MG63 (cell line): ENCODE results near the gene TUBB2A. TPM values are rescaled to one million over a fixed set of nuclear protein-coding genes. Genes with fewer than 3 reads are reported as not detected.
"Not testable (repeated sequence)": the region's sequence is repeated elsewhere in the genome, so short reads cannot be mapped to it uniquely, and the experiment has no call there.

ENCODE experiments used
- DNase-seq: peaks from one replicate; pipeline ENCODE4 v3.0.0-alpha.2; 2020
- H3K27me3 ChIP-seq: fragments of 250-450 bp; sonication (Bioruptor Pico); 2 replicates; pipeline ENCODE4 v1.5.1; 2020; ENCODE audit warnings: mild to moderate bottlenecking, moderate library complexity
- H3K36me3 ChIP-seq: fragments of 250-450 bp; sonication (Bioruptor Pico); 2 replicates; pipeline ENCODE4 v1.5.1; 2020; ENCODE audit warnings: mild to moderate bottlenecking, moderate library complexity
- H3K4me3 ChIP-seq: fragments of 250-450 bp; sonication (Bioruptor Pico); 2 replicates; pipeline ENCODE4 v1.5.1; 2020; ENCODE audit warnings: mild to moderate bottlenecking, moderate library complexity
- H3K9me3 ChIP-seq: fragments of 250-450 bp; sonication (Bioruptor Pico); 2 replicates; pipeline ENCODE4 v1.5.1; 2020; ENCODE audit warnings: mild to moderate bottlenecking, moderate library complexity
- total RNA-seq: library from RNA; depleted of rRNA; stranded (reverse); fragments of >200 nt; shearing (Covaris generic); gene quantifications from 2 replicates; pipeline ENCODE4 v1.2.3, GENCODE V29; 2014; ENCODE audit warnings: low replicate concordance; rRNA removed

The TUBB2A gene
- total RNA-seq = 73.2 and 92.0 TPM in 2 replicates

DNA sequence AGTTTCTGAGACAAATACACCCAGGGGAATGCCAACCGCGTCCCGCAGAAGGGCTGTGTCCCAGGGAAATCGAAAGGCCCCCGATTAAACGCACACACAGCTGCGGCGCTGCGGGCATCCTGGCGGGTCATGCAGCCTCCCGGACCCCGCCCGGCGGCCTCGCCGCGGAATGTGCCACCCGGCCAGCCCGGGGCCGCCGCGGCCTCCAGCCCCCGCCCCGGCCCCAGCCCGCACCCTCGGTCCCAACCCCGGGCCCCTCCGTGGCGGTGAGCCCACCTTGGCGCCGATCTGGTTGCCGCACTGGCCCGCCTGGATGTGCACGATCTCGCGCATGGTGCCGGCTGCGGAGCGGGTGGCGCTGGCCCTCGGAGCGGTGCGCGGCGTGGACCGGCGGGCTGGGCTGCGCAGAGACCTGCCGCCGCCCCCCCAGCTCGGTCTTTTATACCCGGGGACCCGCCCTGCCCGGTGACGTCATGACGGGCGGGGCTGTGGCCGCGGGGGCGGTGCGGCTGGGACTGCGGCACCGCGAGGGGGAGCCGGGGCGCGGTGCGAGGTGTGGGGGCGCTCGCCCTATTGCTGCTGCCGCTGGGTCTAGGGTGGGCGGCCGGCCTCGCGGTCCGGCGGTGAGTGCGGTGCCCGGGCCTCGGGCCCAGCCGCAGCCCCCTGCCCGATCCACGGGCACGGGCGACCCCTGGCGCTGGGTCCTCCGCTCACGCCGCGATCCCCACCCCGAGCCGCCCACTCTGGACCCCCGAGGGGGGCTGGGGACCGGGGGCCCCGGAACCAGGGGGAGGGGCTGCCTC, at the start of gene TUBB2A:
TSS of gene TUBB2A (minus strand) at position 414 of the 803 bp plus-strand sequence. CDS start at position 333, 81 bp downstream.
- H3K36me3 ChIP-seq = no peaks in the 10 kb centered on the region
- H3K4me3 ChIP-seq = peak within 1 kb of the TSS; percentile 55
- DNase-seq = peak; percentile 76
- H3K9me3 ChIP-seq = no peaks in the 10 kb centered on the region
- no peaks in the 10 kb centered on the region for H3K27me3 ChIP-seq

DNA sequence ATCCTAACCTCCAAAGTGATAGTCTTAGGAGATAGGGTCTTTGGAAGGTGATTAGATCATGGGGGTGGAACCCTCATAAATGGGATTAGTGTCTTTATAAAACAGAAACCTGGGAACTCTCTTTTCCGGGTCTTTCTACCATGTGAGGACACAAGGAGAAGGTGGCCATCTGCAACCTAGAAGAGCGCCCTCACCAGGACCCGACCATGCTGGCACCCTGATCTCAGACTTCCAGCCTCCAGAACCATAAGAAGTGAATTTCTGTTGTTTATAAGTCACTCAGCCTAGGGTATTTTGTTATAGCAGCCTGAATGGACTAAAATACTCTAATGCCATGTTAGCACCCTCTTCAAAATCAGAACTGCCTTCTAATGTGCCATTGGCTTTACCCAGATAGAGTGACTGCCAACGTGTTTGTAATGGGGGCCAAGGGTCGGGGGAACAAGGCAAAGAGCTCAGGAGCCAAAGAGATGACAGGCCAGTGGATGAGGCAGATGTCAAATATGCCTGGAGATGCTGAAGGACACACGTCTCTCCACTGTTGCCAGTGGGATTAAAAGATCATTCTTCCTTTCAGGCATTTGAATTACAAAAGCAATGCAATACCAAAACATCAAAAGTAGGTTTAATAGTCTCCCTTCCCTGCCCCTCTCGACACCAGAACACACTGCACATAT, 49.1 kb upstream of the TUBB2A start:
- Histone ChIP-seq H3K36me3 (no peaks in the 10 kb centered on the region), H3K9me3 (no peaks in the 10 kb centered on the region), H3K4me3 (no peak overlapping the region), H3K27me3 (no peaks in the 10 kb centered on the region)
- no peak for DNase-seq

DNA sequence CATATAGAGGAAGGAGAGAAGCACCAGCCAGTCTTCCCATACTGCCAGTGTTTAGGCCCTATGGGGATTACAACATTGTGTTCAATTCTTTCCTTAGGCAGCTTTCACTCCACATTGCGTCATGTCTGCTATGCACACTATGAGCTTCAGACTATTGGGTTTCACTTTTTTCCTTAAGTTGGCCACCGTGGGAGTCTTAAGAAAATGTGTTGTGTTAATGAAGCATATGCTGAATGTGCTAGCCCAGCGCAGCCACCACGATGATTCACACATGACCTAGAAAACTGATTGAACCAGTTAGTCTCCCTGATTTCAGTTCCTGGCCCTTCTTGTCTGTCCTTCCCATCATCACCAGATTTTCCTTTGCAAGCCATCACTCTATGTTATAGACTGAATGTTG, 48.6 kb upstream of the TUBB2A start:
- DNase-seq = no peak
- Histone ChIP-seq H3K4me3 (no peak overlapping the region), H3K9me3 (no peaks in the 10 kb centered on the region), H3K27me3 (no peaks in the 10 kb centered on the region), H3K36me3 (no peaks in the 10 kb centered on the region)

DNA sequence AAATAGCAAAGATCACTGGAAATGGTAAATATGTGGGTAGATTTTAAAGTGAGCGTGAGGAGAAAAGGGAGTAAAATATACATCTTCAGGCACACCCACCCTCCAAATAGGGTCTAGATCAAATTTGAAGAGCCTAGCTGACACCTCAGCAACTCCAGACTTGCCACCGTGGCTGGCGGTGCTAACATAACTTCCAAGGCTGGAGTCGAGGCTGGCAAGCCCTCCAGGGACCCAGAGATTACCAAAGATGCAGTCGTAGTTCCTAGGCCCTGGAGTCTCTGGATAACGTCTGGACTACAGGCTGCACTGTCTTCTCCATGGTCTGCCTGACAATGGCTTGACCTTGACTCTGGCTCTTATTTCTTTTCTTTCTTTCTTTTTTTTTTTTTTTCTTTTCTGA, 47.6 kb upstream of the TUBB2A start:
- no peaks in the 10 kb centered on the region for H3K27me3 ChIP-seq
- DNase-seq = no peak
- no peak overlapping the region for H3K4me3 ChIP-seq
- no peaks in the 10 kb centered on the region for H3K36me3 ChIP-seq
- no peaks in the 10 kb centered on the region for H3K9me3 ChIP-seq

DNA sequence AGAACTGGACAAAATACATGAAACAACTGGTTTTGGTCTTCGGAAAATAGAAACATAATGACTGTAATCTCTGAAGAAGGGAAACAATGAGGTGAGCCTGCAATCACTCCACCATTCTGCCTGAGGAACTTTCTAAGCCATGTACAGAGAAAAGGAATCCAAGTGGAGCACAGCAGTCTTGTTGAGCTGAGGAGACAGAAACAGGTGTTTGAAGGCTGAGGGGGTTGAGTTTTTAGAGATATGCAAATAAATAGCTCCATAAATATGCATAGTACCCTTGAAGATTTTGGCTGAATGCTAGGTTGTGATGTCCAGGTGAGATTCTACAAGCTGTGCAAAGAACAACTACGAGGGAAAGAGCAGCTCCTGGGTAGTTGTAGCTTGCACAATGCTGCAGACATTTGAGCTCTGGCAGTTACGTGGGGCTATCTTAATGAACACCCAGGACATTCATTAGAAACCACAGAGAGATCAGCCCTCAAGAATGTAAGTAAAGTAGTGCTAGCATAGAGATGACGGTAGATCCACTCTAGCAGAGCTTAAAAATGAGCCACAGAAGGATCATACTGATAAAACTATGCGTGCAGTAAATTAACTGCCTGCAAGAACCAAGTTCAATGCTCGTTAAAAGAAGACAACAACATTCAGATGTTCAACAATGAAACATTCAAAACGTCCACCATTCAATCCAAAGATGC, 45.8 kb upstream of the TUBB2A start:
- no peak overlapping the region for H3K4me3 ChIP-seq
- DNase-seq = no peak
- H3K27me3 ChIP-seq = no peaks in the 10 kb centered on the region
- no peaks in the 10 kb centered on the region for H3K9me3 ChIP-seq
- no peaks in the 10 kb centered on the region for H3K36me3 ChIP-seq

DNA sequence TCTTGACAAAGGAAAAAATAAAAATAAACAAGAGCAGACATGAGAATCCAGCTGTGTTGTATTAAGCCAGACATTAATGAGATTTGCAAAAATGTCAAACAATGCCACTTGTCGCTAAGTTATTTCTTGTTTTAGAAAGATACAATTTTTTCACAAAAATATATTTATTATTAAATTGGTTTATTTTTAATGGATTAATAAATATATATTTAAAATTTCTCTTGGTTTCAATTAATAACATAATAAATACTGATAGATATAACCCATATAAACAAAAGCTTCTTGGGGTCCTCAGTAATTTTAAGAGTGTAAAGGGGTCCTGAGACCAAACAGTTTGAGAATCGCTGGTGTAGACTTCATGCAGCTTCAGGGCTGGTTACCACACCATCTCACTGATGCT, 44.0 kb upstream of the TUBB2A start:
- no peaks in the 10 kb centered on the region for H3K27me3 ChIP-seq
- no peak for DNase-seq
- no peak overlapping the region for H3K4me3 ChIP-seq
- no peaks in the 10 kb centered on the region for H3K36me3 ChIP-seq
- no peaks in the 10 kb centered on the region for H3K9me3 ChIP-seq

DNA sequence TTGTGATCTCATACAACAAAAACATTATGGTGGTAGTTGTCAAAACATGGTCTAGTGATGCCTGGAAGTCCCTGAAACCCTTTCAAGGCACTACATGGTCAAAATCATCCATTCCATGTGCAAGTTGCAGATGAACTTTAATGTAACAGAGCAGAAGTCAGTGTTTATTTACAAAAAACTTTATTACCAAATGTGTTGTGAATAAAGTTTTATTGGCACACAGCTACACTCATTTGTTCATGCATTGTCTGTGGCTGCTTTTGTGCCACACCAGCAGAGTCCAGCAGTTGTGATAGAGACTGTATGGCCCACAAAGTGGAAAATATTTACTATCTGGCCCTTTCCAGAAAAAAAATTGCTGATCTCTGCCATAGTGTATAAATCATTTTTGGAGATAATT, 43.3 kb upstream of the TUBB2A start:
- H3K4me3 ChIP-seq = no peak overlapping the region
- DNase-seq = no peak
- no peaks in the 10 kb centered on the region for H3K9me3 ChIP-seq
- H3K36me3 ChIP-seq = no peaks in the 10 kb centered on the region
- H3K27me3 ChIP-seq = no peaks in the 10 kb centered on the region

DNA sequence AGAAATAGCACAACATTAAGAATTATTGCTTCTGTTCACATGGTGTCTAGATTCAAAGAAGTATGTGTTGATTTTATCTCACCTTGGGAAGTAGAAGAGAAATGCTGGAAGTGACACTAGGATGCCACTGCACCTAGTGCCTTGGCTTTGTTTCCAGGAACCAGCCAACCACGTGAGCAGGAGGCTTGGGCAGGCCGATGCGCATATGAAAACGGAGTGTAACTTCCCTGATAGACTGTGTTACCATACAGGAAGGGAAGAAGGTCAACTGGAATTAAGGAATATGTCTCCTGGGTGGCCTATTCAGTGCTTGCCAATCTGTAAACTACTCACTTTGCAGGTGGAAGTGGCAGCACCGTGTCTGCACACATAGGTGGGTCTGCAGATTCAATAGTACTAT, 42.0 kb upstream of the TUBB2A start:
- Histone ChIP-seq H3K9me3 (no peaks in the 10 kb centered on the region), H3K36me3 (no peaks in the 10 kb centered on the region), H3K27me3 (no peaks in the 10 kb centered on the region), H3K4me3 (no peak overlapping the region)
- DNase-seq = no peak

DNA sequence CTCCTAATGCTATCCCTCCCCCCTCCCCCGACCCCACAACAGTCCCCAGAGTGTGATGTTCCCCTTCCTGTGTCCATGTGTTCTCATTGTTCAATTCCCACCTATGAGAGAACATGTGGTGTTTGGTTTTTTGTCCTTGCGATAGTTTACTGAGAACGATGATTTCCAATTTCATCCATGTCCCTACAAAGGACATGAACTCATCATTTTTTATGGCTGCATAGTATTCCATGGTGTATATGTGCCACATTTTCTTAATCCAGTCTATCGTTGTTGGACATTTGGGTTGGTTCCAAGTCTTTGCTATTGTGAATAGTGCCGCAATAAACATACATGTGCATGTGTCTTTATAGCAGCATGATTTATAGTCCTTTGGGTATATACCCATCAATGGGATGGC, 40.4 kb upstream of the TUBB2A start:
- not testable (repeated sequence) for H3K4me3 ChIP-seq, H3K9me3 ChIP-seq, H3K27me3 ChIP-seq, DNase-seq, H3K36me3 ChIP-seq

DNA sequence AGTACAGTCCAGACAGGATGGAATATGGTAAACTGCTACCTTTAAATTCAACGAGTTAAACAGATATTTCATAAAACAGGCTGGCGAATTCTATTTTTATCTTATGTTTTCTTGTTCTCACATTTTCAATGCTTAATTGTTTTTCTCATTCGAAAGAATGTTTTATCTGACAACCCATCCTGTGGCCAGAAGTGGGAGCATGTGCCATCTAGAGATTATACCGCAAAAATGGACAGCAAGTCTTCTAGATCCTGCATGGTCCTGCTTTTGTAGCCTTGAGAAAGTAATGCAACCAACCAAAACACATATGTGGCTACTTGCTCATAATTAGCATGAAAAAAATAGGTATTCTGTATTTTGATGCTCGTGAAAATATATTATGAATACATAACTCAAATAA, 39.4 kb upstream of the TUBB2A start:
- no peaks in the 10 kb centered on the region for H3K9me3 ChIP-seq
- no peaks in the 10 kb centered on the region for H3K27me3 ChIP-seq
- no peak overlapping the region for H3K4me3 ChIP-seq
- DNase-seq = no peak
- H3K36me3 ChIP-seq = no peaks in the 10 kb centered on the region

DNA sequence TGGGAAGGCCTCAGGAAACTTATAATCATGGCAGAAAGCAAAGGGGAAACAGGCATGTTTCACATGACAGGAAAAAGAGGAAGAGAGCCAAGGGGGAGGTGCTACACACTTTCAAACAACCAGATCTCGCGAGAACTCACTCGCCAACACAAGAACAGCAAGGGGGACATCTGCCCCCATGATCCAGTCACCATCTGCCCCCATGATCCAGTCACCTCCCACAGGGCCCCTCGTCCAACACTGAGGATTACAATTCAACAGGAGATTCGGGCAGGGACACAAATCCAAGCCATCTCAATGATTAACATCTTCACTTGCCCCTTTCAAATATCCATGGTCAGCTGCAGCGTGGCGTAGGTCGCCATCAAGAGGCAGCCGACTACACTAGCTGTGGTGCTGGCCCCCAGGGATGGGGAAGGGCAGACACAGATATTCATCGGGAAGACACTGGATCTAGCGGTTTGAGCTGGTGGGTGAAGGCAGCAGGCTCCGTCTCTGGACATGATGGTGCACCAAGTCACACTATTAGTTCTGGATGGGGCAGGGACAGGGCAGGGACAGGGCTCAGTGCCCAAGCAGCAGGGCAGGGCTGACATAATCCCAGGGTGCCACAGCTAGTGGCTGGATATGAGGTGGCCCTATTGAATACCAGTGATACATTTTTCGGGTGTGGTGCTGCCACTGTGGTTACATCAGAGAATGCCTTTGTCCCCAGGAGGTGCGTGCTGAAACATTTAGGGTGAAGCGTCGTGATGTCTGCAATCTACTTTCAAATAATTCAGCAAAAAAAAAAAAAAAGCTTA, 38.6 kb upstream of the TUBB2A start:
- H3K36me3 ChIP-seq = no peaks in the 10 kb centered on the region
- no peaks in the 10 kb centered on the region for H3K9me3 ChIP-seq
- H3K27me3 ChIP-seq = no peaks in the 10 kb centered on the region
- no peak overlapping the region for H3K4me3 ChIP-seq
- no peak for DNase-seq

DNA sequence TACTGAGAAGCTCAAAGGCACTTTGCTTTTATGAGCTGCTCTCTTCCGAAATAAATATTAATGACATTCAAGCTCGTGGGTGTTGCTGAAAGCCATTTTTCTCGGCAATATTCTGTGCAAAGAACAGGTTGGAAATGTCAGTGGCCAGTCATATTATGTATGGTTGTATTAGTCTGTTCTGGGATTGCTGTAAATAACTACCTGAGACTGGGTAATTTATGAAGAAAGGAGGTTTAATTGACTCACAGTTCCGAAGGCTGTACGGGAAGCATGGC, 38.0 kb upstream of the TUBB2A start:
- H3K36me3 ChIP-seq = no peaks in the 10 kb centered on the region
- H3K9me3 ChIP-seq = no peaks in the 10 kb centered on the region
- no peaks in the 10 kb centered on the region for H3K27me3 ChIP-seq
- no peak for DNase-seq
- no peak overlapping the region for H3K4me3 ChIP-seq

DNA sequence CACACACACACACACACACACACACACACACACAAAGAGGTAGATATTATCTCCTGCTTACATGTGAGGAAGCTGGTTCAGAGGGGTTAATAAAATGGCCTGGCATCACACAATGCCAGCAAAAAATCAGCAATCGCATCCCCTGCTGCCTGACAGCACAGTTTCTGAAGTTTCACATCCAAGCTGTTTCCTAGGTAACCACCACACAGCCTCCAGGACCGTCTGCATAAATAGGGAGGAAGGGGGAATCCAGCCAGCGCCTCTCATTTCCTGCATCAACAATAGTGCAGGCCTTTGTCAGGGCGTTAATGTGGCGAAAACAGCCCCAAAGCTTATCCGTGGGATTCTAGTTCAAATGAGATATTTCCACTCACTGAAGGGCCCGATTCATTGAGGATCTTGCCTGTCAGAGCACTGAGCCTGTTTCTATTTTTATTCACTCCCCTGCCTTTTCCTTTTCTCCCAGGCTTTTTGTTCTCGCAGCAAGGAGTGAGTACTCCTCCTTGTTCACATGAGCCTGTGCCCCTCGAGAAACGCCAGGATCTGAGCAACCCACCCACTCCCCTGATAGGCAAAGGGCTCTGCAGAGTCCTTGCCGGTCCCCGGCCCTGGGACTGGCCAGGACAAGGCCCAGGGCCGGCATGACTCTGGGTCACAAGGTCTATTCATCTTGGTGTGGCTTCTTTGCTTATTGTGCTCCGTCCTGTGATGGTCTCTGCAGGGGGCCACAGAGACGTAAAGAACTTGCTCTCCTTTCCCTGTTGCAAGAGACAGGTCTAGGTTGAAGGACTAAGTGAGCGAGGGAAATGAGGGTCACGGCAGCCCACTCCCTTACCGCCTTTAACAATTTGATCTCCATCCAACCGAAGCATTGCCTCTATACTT, 37.4 kb upstream of the TUBB2A start:
- Histone ChIP-seq H3K27me3 (no peaks in the 10 kb centered on the region), H3K9me3 (no peaks in the 10 kb centered on the region), H3K4me3 (no peak overlapping the region), H3K36me3 (no peaks in the 10 kb centered on the region)
- DNase-seq = no peak

DNA sequence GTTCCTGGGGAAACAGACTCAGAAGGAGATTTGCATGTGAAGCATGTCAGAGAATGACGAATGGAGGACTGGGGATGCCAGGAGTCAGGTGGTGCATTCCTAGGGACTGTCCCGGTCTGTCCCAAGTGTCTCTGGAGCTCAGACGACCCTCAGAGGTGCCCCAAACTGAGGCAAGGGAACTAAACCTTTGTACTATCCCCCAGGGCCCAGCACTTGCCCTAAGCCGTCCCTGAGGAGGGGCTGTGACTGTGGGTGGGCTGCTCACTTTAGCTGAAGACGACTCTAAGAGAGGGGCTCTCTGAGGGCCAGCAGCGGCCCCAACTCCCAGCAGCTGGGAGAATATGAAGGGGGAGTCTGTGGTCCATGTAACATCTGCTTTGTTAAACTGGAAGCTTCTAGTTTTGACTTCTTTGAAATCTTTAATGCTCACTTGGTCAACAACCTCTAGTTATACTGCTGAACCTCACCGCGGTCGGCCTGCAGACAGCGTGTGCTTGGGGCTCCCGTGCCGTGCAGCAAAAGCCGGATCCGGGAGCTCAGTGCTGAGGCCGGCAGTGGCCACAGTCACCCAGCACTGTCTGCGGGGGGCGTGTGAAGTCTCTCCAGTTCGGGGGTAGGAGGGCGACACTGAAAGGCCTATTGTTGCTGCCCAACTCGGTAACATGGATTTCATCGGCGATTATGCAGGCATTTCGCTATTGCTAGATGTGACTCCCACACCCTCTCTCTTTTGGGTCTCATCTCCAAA, 35.9 kb upstream of the TUBB2A start:
- Histone ChIP-seq H3K9me3 (no peaks in the 10 kb centered on the region), H3K27me3 (no peaks in the 10 kb centered on the region), H3K36me3 (no peaks in the 10 kb centered on the region), H3K4me3 (no peak overlapping the region)
- no peak for DNase-seq

DNA sequence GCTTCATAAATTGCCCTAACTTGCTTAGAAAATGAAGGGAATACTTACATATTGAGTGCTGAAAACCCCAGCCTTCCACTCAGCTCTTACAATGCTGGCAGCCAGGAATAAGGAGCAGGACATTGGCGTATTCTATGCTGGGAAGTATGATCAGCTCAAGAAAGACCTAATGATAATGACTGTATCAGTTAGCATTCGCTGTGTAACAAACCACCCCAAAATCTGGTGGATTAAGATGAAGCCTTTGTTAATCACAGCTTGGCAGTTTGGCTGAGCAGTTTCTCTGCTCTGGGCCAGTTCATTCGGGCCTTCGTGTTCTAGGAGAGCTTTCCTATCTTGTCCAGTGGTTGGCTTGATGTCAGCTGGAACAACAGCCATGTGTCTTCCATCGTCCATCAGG, 33.4 kb upstream of the TUBB2A start:
- Histone ChIP-seq H3K4me3 (no peak overlapping the region), H3K27me3 (no peaks in the 10 kb centered on the region), H3K36me3 (no peaks in the 10 kb centered on the region), H3K9me3 (no peaks in the 10 kb centered on the region)
- no peak for DNase-seq

DNA sequence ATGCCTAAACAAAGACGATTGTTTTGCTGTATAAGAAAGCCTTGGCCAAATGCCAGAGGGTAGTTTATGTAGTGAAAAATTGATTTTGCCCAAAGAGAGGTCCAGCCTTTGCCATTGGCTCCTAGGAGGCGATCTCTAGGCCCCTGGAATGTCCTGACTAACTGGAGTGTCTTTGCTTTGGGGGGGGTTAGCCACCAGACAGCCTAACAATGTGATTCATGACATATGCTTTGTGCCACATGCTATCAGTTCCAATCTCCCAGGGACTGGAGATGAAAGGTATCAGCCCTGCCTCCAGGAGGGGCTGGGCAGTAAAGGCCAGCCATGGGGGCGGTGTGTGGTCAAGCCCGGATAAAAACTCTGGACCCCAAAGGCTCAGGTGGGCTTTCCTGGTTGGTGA, 32.7 kb upstream of the TUBB2A start:
- Histone ChIP-seq H3K4me3 (no peak overlapping the region), H3K27me3 (no peaks in the 10 kb centered on the region), H3K9me3 (no peaks in the 10 kb centered on the region), H3K36me3 (no peaks in the 10 kb centered on the region)
- no peak for DNase-seq
